Measurements from ENCODE around the gene SEMA3C.

SEMA3C gene

DNA sequence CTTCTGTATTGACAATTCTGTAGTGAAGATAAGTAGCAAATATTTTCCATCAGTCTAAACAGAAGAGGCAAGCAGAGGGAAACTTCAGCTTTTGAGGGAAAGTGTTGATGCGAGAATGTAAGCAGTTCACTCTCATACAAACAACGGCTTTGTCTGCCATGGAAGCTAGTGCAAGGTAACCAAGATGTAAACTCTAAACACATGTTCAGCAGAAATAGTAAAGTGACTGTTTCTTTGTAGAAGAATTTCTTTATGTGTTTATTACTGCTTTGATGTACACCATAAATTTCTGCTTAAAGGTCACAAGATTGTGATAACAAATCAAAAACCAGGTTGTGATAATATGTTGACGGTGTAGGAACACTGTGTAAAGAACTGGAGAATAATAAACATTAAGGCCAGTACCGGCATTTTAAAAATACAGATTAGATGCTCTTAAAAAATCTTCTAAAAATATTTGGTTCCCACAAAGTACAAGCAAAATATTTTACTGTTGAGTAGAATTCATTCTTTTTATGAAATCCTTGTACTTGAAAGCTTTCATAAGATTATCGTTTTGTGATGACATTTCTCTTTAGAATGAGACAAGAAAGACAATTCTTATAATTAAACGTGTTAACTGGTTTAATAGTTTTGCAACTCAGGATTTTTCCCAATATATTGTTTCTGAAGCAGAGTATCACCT is 34.2 kb downstream of the SEMA3C start:
- DNase-seq: no peak

DNA sequence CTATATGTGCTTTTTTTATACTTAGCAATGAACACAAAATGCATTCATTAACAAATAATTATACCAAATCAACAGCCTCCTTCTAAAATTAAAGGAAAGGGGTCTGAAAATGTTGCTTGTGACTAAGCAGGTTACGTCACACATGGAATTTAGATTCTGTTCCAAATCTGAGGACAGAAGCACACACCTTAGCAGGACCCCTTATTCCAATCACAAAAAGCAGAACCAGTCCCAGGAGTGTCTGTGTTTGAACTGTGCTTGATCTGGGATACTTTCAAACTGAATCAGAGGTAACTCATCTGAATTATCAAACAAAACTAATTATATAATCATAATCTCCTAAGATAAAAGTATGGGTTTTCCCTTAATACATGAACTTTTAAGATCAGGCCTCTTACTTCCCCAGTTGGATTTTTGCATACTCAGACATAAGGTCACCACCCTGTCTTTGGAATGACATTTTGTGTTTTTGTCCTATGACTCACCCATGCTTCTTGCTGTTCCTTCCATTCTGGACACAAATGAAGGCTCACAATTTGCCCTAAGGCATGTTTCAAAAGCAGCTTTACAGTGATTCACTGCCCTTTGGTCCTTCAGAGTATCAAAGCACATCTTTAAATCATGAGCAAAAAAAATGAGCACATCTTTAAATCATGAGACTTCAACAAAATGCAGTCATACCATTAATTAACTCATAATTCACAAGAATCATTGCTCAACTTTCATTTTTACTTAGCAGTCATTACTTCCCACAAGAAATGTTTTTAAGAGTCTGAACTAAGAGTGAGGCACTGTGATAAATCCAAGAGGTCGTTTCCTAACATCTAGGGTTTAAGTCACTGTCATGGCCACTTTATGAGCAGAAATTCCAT is 35.5 kb downstream of the SEMA3C start:
- DNase-seq: no peak

DNA sequence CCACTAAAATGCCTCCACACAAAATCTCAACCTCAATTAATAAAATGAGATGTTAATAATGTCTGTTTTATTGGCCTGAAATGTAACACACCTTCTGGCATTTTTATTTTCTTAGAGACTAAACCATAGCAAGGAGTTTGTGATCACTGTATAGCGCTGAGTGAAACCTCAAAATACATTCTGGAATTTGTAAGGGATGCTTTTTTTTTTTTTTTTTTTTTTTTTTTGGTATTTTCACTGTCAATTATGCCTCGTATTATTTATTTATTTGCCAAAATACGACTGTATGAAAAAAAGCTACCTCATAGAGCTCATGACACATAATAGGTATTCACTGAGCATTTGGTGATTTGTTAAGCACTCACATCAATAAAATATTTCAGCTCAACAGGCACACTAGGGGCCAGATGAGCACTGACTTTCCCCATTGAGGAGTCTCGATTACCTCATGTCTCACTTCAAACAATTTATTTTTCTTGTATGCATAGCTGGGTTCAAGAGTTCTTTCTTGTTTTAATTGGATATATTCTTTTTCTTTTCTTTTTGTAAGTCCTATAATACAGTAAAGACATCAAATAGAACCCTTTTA is 36.5 kb downstream of the SEMA3C start:
- no peak for DNase-seq

DNA sequence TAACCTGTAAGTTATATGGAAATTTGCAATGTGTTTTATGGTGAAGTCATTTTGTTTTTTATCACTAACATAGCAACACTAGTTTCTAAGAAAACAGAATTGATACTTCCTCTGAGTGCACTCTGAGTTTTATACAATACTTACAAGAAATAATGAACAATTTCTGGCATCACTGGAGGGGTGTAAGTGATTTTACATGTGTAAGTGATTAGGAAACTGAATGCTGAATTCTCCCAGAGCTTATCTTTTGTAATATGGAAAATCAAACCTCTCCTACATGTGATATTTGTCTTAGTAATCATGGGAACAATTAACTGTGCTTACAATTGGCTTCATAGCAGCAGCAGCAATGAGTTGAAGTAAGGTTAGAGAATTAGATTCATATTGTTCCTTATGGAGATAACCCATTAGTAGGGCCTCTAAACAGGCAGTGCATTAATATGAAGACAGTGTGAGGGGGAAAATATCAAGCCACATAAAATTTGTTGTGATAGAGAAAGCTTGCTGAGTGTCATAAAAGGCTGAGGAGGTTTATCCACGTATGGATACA is 37.4 kb downstream of the SEMA3C start:
- no peak for DNase-seq

DNA sequence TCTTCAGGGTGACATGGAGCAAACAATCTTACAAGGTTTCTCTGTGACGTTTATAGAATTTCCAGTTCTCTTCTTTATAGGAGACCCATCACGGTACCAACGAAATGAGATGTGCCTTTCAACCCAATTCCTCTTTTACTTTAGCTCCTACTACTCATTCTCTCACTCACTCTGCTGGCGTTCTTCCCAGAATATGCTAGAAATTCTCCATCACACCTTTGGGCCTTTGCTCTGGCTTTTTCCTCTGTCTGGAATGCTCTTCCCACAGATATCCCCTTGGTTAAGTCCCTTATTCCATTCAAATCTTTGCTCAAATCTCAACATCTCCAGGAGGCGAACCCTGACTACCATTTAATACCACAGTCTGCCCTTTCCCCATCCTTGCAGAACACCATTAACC is 39.0 kb downstream of the SEMA3C start:
- no peak for DNase-seq

DNA sequence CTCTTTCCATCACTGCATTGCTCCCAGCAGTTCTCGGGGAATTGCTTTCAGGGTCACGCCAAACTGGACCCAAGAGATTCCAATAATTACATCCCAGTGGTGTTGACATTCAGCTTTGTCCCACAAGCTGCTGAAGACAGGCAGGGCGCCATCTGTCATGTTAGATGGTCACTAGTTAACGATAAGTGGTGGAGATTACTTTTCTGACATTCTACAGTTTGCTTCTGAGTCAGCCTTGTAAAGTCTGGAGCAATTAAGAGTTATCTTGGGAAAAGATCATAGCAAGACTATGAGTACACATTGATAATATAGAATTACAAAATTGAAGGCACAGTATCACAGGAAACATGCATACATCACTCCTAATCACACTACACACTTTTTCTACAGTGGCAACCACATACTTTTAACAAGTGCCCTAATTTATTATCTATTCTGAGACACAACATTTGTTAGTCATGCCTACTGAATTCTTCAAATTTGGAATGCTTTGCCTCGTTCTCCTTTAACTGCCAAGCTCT is 41.9 kb downstream of the SEMA3C start:
- DNase-seq: no peak

DNA sequence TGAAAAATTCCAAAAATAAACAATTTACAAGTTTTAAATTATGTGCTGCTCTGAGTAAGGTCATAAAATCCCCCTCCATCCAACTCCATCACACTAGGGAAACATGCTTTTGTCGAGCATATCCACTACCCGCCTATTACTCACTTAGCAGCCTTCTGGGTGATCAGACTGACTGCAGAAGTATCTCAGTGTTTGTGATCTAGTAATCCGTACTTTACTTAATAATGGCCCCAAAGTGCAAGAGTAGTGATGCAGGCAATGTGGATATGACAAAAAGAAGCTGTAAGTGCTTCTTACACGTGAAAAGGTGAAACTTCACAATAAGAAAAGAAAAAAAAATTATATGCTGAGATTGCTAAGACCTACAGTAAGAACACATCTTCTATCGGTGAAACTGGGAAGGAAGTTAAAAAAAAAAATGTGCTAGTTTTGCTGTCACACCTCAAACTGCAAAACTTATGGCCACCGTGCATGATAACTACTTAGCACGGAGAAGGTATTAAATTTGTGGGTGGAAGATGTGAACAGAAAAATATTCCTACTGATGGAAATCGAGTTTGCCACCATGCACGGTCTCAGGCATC is 43.2 kb downstream of the SEMA3C start:
- DNase-seq: no peak

DNA sequence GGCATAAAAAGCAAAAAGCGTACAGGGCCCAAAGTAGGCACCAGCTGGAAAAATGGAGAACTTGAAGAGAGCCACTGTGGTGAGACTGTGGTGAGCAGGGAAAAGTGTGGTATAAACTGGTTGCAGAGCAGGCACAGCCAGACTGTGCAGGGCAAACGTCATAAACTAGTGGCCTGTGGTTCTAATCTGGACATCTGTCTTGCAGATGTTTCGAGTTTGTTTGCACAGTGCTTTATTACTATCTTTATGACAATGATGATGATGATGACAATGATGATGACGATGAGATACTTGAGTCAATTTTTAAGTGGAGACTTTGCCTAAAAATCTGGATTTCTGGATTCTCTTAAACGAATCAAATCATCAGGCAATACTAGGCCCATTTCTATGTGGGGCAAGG is 45.7 kb downstream of the SEMA3C start:
- DNase-seq: no peak

DNA sequence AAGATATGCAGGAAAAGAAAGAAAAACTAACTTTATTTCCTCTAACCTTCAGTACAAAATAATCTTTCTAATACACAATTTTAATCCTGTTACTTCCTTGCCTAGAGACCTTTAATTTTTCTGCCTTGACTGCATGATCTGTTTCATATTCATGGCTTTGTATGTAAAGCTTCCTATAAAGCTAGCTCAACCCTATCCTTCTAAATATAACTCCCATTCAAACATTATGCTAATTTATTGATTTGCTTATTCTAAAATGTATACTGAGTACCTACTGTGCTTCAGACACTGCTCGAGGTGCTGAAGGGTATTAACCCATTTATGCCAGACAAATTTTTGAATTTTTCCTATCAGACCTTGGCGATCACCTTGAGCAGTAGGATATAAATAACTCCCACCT is 47.6 kb downstream of the SEMA3C start:
- no peak for DNase-seq

DNA sequence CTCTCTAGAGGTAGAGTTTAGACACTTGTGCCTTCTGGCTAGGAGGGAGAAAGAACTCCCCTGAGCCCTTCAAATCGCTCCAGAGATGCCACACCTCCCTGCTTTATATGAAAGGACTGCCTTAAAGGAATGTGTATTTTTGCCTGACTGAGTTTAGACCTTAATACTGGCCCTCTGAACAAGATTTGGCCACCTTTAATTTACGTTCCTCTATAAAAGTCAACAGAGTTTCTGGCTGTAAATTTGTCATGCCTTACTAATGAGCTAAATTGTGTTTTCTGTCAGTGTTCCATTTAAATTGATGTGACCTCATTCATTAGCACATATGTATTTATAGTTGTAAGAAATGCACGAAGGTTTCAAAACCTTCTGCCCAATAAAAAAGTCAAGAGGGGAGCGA is 48.0 kb downstream of the SEMA3C start:
- DNase-seq: no peak

DNA sequence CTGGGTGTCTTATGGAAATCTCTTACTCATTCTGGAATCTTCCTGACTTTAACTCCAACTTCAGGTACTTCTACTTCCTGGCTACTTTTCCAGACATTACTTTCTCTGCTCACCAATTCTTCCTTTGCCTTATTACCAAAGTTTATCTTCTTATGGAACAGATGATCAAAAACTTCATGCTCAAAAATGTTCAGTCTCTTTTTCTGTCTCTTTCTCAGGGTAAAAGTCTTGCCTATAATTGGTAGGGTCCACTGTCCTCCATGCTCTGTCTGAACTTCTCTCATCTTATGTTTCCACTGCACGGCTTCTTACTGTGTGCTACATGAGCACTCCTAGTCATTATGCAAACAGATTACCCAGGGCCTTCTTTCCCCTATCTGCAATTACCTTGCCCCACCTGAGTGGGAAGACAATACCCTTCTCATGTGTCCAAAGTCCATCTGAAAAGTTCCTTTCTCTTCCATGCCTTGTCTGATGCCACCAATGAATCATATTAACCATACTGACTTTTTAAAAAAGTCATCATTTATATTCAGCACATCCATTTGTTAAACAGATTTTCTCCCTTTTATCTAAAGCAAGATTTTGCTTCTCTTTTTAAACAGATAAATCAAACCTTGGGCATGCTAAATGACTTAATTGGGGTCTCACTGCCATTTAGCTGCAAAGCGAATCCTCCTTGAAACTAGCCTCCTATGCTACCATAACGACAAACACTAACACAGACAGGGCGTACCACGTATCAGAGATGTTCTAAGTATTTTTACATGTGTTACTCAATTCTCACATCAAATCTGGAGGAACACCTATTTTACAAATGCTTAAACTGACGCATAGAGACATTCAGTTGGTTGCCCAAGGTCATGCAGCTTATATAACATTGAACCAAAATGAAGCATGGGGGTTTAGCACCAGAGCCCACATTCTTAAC is 48.8 kb downstream of the SEMA3C start:
- no peak for DNase-seq

DNA sequence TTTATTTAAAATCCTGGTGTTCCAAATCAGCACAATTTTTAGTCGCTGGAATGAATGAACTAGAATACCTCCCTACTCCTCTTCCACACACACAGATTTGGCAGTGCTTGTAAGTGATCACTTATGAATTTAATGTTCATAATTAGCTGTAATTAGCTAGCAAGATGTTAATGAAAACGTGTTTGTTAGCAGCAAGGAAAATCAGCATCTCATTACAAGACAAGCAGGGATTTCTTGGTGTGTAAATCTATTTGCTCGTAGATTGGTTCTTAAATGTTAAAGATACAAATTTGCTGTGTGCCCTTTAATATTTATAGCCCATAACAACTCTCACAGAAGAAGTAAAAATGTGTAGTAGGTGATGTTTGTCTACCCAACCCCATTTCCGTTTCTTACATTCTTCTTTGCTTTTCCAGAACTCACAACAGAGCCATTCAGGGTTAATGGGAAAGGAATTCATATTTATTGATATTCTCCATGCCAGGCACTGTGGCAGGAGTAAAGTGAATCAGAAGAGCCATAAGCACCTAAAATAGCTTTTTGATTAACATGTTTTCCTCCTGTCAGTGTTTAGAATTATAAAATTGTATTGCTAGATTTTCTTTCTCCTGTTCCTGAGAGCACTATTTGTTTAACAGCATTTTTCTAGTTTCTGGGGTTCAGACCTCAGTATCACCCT is 49.6 kb downstream of the SEMA3C start:
- no peak for DNase-seq

DNA sequence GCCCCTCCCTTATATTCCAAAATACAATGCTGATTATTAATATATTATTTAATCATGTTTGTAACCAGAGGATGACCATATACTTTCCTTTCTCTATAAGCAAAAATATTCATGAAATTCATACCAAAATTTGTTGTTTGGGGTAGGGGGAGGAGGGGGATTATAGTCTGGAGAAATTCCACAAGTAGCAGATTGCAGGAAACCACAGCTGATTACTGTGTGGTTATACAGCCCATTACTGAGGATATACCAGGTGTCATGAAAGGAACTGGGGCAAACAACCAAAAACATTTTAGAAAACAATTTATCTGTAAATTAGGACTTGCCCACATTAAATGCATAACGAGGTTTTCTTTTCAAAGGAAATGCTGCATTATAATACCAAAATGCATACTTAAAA is 50.3 kb downstream of the SEMA3C start:
- no peak for DNase-seq

DNA sequence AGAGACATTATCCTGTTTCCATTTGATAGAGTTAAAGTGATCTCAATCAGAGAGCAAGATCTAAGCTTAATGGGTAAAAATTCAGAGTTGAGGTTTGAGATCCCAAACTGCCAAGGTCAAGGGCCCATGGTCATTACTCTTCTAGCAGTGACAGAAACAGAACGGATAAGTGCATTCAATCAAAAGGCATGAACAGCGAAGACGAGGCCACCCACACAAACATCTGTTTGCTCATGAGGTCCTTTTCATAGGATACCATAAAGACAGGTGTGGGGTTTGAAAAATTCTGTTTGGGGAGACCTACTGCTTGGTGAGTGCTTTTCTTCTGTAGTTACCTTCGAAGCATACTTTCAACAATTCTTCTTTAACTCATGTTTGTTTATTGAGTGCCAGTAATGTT is 58.3 kb downstream of the SEMA3C start:
- DNase-seq: no peak

DNA sequence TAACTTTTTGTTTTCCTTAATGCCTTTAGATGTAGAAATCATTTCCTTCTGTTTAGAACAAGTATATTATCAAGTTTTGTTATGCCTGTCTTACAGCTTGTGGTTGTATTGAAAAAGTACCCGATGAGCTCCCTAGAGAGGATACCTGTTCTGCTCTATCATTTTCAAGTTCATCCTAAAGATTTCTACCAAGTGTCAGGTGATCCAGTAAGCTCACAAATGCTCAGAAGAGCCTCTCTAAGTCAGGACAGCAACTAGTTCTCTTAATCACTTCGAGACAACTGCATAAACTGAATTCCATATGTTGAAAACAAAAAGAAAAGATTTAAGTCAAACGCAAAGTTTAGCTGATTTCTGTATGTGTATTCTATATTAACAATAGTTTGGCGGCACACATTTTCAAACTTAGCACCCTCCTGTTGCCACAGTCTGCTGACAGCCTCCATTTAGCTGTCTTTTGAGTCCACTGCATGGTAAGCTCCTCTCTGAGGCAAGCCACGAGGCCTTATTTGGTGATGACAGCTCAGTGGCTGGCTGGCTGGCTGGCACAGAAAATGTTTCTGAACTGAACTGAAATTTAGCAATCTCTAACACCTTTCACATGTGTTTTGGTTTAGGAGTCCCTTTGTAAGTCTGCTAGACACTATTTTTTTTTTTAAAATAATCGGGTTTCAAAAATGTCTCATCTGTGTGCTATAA is 59.4 kb downstream of the SEMA3C start:
- DNase-seq: no peak

DNA sequence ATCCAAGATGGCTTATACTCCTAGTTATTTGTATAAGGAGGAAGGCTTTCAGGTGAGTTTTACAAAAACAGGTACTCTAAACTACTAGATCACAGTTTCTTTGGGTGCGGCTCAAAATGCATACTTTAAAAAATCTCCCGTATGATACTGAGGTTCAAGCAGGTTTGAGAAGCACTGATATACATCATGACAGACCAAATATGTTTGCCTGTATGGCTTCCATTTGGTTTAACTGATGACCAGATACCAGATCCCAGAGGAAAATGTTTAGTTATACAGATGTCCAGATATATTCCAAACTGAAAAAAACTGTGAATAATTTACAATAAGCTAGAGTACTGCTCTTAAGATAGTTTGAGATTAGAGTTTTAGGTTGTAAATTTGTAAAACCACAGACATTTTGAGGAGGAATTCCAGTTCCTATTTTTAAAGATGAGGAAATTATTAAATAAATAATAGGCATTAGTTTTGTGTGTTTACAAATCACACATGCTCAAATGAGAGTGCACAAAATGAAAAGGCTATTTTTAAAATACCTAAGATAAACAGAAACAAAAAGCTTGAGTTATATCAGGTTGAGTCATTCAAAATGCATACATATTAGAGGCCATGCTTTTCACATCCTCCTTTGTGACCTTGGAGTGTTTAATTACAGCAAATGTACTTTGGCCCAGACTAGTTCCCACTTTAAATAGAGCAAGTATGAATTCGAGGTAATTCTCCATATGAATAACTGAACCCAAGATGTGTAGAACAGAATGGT is 60.5 kb downstream of the SEMA3C start:
- no peak for DNase-seq

DNA sequence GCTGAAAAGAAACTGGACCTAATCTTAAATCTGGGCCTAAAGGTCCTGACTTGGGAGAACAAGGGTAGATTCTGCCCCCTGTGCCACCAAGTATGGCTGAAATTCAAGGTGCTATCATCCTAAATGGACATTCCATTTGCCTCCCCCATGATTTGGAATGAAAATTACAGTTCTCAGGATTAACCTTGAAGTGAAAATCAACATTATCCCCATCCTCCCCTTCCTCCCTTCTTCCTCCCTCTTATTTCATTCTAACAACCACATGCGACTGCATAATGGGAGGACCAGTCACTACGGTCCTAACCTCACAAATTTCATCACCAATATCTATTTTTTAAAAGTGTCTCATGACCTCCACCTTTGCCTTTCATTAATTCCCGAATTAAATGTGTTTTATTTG is 62.1 kb downstream of the SEMA3C start:
- no peak for DNase-seq

DNA sequence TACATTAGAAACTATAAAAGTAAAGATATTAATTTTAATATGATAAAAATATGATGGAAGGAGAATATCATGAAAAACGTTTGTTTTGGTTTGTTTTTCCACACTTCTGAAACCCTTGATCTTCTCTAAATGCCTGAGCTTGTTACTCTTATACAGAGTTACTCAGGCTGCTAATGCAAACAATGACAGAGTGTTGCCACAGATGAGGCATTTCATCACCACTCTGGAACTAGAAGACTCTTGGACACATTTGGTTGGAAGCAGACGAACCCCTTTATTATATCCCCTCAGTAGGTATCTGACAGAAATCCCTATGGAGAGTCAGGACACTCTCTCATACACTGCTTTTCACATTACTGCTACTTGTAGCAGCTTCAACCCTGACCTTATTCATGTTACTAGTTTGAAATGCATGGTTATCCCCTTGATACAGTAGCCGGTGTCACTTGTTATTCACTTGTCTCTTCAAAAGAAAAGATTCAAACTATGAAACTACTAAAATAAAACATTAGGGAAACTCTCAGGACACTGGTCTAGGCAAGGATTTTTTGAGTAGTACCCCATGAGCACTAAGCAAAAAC is 66.9 kb downstream of the SEMA3C start:
- DNase-seq: no peak

DNA sequence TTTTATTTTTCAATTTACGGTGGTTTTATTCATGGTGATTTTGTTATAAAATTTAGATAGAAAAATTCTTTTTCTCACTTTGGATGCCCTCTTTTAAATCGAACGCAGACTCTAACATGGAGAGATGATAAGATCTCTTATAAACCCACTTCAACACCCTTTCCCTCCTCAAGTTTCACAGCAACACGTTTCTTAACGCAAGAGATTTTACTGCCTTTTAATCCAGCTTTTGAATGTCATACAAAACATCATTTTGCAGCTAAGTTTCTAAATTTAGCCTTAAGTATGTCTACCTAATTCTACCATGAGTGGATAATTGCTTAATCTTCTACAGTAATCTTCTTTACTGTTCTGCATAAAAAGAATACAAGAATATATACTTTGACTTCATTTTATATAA is 70.0 kb downstream of the SEMA3C start:
- DNase-seq: no peak

DNA sequence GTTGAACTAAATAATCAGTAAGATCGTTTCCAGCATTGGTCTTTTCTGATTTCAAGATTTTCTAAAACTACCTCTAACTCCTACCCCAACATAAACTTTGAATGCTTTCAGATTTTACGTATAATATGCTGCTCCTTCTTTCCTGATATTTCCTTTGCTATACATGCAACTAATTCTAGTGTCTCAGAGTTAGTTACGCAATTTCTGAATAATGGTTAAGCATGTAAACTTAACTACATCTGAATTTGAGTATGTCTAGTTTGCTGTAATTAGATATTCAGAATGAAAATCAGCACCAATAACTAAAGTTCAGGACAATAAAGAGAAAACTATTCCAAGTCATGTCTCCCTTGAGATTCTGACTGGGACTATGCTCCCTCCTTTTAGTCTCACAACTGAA is 71.0 kb downstream of the SEMA3C start:
- DNase-seq: no peak
